GM12801 (cell line): Measurements from ENCODE around the gene SNRPE.

Experiments
- CTCF ChIP-seq: IDR thresholded peaks from one replicate; pipeline ENCODE4 v1.5.1; 2011; ENCODE audit warnings: control low read depth; ENCODE audit not compliant: insufficient read length; ENCODE audit errors: extremely low read depth

The SNRPE gene

GRCh38 chr1:203891950-203892349, 30.6 kb downstream of the SNRPE start:
- TF ChIP-seq CTCF = no peak

GRCh38 chr1:203898458-203899352, 37.3 kb downstream of the SNRPE start:
- no peak for TF ChIP-seq CTCF

GRCh38 chr1:203899353-203899716, 37.9 kb downstream of the SNRPE start:
- TF ChIP-seq CTCF = no peak

- no peak for TF ChIP-seq CTCF
These were observed 38.7 kb downstream of the SNRPE start for GRCh38 chr1:203899869-203900714.

GRCh38 chr1:203901581-203901980, 40.2 kb downstream of the SNRPE start:
- no peak for TF ChIP-seq CTCF

GRCh38 chr1:203905275-203905674, 43.9 kb downstream of the SNRPE start:
- no peak for TF ChIP-seq CTCF

GRCh38 chr1:203906932-203907331, 45.5 kb downstream of the SNRPE start:
- TF ChIP-seq CTCF = no peak
